ENCODE results near the gene LFNG.

The LFNG gene

DNA sequence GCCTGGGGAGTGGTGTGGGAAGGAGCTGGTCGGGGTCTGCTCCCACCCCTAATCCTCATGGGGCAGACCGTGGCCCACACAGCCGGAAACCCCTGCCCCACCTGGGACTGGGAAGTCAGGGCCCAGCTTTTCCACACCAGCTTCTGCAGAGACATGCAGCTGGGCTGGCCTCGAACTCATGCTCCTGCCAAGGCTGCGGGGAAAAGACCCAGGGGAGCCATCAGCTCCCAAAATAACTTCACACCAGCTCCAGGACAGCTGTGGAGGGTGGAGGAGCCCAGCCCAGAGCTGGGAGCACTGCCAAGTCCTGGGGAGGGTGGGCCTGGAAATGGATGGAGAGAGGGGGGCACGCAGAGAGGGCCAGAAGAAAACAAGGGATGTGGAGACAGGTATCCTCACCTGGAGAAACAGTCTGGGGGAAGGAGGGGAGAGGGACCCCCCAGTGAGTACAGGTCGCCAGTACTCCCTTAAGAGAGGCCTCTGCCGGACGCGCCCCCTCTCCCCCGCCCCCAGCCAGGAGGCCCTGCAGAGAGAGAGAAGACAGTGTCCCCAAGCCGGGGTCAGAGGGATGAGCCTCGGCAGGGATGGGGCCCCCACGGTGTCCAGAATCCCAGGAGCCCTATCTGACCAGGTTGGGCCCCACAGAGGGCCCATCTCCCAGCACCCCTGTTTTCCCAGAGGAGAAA, 31.8 kb upstream of the LFNG start:
- no peak for DNase-seq

DNA sequence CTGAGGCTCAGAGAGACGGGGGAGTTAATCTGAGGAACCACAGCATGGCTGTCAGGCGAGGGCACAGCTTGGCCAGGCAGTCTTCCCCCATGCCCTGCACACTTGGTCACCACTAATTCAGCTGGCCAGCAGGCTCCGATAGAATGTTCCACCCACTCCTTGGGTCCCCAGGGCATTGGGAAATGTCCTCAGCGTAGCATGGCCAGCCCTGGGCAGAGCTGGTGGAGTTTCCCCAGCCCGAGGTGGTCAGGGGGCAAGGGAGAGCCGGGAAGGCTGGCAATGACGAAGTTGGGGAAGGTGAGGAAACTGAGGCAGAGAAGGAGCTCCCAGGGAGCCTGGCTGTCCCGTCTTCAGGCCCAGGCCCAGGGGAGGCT, 31.3 kb upstream of the LFNG start:
- no peak for DNase-seq

DNA sequence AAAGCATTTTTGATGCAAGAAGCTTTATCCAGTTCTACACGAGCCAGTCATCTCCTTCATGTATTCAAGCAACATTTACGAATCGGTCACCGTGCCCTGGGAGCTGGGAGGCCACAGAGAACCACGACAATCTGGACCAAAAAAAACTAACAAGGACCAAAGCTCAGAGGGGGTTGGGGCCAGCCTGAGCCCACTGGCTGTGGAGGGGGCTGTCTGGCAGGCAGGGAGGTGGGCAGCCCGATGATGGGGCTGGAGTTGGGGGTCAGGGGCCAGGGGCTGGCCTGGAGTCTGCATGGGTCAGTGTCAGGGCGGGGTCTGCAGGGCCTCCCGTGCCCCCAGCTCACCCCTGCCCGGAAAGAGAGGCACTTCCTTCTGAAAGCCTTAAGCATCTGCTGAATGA, 30.9 kb upstream of the LFNG start:
- no peak for DNase-seq

DNA sequence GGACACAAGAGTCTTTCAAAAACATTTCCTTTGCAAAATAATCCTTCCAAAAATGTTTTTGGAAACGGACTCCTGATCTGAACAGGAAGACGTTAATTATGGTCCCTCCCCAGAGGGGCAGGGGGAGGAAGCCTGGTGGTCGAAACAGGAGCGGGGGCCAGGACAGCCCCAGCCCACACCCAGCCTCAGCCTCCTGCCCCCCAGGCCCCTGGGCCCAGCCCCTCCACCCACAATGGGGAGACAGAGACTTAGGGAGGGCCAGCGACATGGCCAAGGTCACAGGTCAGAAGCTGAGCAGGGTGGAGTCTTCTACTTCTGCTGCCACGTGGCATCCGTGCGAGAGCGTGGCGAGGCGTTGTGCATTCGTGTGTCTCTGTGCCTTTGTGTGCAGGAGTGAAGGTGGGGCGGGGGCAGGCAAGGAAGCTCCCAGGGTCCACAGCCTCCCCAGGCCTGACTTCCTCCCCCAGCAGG, 29.4 kb upstream of the LFNG start:
- no peak for DNase-seq

DNA sequence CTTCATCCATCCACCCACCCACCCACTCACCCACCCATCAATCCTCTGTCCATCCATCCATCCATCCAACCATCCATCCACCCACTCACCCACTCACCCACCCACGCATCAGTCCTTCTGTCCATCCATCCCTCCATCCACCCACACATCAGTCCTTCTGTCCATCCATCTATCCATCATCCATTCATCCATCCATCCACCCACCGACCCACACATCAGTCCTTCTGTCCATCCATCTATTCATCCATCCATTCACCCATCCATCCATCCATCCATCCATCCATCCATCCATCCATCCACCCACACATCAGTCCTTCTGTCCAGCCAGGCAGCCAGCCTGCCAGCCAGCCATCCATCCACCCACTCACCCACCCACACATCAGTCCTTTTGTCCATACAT, 27.5 kb upstream of the LFNG start:
- no peak for DNase-seq

DNA sequence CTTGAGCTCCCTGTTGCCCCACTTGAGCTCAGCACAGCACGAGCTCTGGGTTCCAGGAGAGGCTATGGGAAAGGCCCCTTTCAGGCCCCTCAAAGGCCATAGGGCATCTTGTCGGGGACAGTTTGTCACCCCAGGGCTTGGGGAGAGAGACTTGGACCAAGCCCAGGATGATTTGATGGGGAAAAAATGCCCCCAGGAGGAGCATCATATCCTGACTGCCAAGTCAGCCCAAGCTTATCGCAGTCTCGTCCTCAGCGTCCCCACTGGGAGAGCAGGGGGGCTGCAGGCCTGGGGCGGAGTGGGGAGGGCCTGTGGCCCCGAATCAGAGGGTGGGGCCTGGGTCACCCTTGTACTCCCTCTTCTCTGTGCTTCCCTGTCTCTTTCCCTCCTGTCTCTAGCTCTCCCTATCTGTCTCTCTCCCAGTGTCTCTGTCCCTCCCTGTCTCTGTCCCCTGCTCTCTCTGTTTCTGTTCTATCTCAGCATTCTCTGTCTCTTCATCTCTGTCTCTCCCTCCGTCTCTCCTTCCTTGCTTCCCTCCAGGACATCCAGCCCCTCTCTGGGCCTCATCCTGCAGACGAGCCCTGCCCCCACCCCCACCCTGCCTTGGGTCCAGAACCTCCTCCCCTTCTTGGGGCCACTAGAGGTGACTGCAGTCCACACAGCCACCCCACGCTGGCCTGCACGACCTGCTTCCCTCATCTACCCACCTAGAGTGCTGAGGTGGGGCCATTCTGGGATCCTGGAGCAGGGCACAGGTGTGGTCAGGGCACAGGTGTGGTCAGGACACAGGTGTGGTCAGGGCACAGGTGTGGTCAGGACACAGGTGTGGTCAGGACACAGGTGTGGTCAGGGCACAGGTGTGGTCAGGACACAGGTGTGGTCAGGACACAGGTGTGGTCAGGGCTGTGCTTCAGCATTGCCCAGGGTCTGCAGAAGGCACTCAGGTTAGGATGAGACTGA, 26.1 kb upstream of the LFNG start:
- no peak for DNase-seq

DNA sequence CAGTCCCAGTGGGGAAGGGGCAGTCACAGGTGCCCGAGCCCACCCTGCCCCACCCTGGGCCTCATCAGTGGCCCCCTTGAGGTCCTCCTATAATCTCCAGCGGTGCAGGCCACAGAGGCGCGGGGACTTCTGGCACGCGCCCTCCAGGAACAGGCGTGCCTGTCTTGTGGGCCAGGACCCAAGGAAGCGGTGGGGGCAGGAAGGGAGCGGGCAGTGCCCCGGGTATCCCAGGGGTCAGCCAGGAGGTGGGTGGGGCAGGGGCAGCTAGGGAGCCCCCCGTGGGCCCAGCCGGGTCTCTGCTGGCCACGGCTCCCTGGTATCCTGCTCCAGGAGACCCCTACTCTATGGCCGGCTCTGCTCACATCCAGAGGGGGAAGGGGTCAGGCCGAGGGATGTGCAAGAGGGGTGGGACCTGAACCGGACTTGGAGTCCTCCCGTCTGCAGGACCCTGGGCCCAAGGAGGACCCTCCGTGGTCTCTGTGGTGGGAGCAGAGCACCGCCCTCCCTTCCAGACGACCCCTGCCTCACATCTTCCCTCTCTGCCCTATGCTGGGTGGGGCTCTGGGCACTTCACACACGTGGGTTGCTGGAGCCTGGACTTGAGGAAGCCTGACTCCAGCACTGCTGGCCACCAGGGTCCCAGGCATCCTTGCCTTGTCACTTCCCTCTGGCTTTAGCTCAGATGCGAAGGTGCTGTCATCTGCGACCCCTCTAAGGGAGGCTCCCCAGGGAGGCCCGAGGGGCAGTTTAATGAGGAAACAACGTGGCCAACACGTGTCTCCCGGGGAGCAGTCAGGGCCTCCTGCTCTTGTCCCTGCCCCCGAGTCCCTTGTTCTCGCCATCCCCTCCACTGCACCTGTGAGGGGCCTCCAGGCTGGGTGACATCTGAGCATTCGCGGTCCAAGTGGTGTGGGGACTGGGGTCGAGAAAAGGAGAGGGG, 25.1 kb upstream of the LFNG start:
- no peak for DNase-seq

DNA sequence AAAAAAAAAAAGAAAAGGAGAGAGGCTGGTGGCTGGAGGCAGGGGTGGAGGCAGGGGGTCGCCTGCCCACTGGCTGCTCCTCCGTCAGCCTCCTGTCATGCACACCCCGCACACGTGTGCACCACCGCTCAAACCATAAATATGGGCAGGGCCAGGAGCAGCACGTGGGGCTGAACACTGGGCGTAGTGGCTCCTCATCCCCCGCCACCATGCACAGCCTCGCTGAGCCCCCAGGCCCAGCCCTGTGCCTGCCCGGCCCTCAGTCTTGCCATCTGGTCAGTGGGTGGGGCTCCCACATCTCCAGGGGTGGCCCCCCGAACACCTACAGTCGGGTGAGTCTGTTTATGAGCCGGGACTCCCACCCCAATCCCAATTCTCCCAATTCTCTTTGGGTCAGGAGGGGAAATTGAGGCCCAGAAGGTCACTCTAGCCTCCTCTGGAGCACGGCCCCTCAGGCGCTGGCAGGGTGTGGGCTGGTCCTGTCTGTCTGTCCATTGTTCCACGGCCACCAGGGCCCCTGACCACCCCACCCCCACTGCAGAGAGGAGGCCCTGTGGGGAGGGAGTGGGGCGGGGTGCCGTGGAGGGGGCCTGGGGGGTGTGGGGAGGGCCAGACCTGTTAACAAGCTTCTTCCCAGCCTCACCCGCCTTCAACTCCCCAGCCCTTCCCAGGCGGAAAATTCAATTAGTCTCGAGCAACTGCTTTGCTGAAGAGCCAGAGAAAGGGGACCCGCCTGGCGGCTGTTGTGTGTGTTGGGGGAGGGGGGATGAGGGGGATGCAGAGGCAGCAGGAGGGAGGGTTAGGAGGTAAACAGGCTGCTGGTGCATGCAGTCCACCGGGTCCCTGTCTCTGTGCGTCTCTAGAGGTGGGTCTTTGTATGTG, 23.9 kb upstream of the LFNG start:
- DNase-seq: no peak

DNA sequence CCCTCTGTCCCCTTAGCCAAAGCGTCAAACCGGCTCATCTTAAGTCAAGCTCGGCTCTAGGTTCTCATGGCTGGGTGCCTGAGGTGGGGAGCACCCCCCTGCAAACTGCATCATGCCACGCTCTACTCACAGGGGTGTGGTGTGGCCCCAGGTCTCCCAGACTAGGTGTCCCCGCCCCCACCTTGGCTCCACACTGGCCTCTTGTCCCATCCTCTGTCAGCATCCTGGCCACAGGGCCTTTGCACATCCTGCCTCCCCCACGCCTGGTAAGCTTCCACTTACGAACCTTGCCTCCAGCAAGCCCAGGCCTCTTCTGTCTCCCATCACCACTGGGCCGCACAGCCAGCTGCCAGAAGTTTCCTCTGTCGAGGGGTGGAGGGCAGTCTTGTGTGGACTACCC, 23.2 kb upstream of the LFNG start:
- DNase-seq: no peak

DNA sequence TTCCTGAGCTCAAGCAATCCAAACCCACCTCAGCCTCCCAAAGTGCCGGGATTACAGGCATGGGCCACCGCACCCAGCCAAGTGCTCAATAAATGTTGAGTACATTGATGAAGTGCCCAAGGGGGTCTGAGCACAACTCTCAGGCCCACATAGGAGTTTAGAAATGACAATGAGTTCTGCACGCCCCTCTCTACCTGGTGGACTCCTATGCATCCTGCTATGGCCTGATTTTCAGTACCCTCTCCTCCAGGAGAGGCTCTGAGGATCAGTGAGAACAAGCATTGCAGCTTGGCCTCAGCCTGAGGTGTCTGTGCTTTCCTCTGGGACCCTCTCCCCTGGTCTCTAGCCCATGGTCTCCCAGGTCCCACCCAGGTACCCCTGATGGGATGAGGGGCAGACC, 22.5 kb upstream of the LFNG start:
- DNase-seq: no peak

DNA sequence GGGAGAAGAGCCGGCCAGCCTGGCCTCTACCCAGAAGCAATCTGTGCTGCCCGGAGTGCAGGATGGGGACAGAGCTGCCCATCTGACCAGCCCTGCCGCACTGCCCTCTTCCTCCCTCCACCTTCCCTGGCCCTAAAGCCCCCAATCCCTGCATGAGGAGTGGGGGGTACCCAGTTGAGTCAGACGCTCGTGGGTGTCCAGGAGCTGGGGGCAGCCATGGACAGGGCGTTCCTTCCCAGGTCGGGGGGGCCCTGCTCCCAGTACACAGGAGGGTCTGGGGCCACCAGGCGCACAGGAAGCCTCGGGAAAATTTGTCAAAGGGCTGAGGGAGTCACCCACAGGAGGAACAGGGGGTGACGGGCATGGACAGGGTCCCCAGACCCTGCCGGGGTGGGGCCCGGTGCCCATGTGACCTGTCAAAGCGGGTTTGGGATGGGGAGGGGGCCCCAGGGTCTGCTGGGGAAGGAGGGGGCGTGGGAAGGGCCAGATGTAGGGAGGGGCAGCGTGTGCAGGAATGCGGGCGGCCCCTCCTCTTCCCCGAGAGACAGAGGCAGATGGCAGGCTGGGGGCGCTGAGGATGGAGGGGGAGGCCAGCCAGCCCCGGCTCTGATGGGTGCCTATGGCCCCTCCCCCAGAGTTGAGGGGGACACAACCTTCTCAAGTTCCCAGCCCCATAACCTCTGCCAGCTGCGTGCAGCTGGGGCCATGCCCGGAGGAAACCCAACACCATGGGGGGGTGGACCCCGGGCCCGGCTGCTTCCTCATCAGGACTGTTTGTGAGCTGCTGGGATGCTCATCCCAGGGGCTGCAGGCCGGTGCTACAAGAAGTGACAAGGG, 21.9 kb upstream of the LFNG start:
- no peak for DNase-seq

DNA sequence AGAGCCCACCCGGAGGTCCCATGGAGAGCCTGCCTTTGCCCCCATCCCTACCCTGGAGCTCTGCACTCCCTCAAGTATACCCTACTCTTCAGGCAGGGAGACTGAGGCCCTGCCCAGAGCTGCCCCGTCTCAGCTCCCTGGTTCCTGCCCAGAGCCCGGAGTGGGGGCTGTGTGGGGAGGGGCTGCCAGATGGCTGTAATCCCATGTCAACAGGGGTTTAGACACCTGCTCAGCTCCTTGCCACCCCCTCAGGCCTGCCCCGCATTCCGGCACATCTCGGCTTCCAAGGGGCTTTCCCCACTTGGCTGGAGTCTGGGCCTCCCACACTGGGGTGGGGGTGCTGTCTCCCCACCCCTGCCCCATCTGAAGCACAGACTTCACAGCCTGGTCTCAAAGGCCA, 20.9 kb upstream of the LFNG start:
- DNase-seq: no peak

DNA sequence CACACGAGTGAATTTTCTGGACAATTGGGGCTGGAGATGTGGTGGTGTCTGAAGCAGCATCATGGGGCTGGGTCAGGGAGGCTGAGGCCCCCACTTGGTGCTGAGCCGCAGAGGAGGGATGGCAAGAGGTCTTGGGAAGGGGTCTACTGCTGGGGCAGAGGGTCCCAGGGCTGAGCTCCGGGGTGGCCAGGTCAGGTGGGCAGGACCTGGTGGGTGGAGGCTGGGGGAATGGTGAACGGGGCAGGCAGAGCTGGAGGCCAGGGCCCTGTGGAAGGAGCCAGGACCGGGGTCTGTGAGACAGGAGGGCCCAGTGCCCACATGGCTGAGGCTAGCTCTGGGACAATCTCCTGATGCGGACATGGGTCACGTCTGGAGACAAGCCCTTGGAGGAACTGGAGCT, 20.4 kb upstream of the LFNG start:
- no peak for DNase-seq

DNA sequence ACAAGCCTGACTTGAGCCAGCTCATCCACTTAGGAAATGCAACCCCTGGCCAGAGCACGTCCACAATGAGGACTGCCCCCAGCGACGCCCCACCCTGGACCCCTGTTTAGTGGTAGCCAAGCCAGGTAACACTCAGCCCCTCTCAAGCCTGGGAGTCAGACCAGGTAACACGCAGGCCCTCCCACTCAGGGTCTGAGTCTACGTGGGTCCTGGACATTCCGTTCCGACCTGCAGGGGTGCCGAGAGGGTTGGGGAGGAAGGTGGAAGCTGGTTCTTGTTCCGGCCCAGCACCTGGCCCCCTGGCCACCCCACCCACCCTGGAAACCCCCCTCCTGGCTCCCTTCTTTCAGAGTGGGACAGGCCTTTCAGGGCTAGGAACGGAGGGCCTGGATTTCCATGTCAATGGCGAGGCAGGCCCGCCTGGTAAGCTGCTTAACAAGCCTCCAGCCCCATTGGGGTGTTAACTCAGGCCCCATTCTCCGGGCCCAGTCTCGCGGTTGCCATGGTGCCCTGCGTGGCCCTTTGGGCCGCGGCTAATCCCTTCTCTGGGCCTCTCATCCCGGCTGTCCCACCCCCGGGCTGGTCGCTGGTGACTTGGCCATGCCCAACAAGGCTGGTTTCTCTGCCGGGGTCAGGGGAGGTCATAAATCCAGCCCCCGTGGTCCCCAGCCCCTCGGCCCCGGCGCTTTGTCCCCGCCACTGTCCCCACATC, 19.7 kb upstream of the LFNG start:
- no peak for DNase-seq

DNA sequence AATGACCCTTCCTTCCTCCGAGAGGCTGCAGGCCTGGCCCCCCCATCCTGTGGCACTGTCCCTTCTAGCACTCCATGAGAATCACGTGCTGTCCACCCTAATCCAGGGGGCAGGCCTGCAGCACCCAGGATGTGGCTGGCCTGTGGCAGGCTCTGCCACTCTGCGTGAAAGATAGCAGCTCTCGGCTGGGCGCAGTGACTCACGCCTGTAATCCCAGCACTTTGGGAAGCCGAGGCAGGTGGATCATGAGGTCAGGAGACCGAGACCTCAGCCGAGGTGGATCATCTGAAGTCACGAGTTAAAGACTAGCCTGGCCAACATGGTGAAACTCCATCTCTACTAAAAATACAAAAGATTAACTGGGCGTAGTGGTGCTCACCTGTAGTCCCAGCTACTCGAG, 18.9 kb upstream of the LFNG start:
- no peak for DNase-seq

DNA sequence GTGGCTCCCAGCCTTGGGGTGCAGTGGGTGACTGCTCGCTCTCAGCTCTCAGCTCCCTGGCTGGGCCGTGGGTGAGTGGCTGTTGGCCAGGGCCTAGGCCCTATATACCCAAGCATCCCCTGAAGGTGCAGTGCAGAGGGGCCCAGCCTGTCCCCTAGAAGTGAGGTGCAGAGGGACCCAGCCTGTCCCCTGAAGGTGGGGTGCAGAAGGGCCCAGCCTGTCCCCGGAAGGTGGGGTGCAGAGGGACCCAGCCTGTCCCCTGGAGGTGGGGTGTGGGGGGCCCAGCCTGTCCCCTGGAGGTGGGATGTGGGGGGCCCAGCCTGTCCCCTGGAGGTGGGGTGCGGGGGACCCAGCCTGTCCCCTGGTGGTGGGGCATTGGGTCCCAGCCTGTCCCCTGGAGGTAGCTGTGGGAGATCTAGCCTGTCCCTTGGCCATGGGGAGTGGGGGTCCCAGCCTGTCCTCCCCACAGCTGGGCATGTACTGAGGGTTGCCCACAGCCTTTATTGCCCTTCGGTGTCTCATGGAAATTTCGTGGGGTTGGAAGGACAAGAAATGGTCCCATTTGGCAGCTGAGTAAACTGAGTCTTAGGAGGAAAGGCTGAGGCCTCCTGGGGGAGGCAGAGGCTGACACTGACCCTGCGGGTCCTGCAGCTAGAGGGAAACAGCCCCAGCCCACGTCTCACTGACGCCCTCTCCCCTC, 17.5 kb upstream of the LFNG start:
- no peak for DNase-seq

DNA sequence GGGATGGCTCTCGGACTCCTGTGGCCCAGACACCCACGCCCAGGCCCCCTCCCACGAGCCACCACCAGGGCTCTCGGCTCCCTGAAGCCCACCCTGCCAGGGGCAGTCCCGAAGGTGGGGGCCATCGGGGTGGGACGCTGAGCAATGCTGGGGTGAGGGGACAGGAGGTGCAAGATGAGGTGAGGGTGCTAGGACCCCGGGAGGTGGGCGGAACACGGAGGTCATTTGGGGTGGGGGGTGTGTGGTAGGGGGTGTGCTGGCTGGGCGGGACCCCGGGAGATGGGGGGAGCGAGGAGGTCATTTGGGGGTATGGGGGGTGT, 17.0 kb upstream of the LFNG start:
- DNase-seq: no peak

DNA sequence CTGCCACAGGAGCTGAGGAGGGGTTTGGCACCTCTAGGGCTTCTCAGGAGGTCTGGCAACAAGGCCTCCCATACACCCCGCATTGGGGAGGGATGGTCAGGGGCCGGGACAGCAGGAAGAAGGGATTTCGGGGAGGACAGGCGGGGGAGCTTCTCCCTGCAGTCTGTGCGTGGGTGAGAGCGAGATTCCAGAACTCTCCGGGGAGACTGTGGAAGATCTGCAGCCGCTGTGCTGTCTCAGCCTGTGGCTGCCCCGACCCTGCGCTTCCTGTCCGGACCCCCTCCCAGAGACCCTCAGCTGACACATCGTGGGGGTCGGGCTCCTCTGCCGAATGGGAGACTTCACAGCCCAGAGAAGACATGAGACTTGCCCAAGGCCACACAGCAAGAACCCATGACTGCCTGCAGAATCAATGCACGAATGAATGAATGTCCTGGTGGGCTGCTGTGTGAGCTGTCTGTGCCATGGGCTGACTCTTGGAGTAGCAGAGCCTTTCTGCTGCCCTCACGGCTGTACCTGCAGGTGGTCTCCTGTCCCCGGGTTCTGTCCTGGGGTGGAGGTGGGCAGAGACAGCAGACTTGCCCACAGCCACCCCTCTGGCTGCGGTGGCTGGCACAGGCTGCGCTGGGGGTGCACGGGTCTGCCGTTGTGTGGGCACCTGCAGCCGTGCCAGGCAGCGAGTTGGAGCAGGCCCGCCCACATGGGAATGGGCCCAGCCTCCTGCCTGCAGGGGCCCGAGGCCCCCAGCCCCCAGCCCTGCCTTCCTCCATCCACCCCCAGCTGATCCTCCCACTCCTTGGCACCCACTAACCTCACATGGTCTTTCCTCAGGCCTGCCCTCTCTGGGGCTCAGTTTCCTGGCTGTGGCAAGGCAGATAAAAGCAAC, 16.3 kb upstream of the LFNG start:
- DNase-seq: no peak

Measured in activated T-cell treated with anti-CD3 and anti-CD28 coated beads, Interleukin-2, amount 50 U/mL, for 48 hours (primary cell).